CD4-positive, alpha-beta T cell (primary cell): Measurements from ENCODE around the gene ABCC11. TPM values are rescaled to one million over a fixed set of nuclear protein-coding genes. Genes with fewer than 3 reads are reported as not detected.

Source experiments
- ATAC-seq: fragments of 200-7000 bp; cut with Tn5 transposase; one replicate; pipeline ENCODE4 v1.10.0; 2022; ENCODE audit warnings: mild to moderate bottlenecking; ENCODE audit not compliant: poor library complexity
- CTCF ChIA-PET: fragments of 350-600 bp; sonication (Branson Sonifier 250); formaldehyde crosslinking; loops from one replicate; lab custom pipeline; 2021; ENCODE audit warnings: antibody characterized with exemption, inconsistent platforms; lab: Charles Lee
- POLR2A ChIA-PET: fragments of 350-600 bp; sonication (Branson Sonifier 250); formaldehyde crosslinking; loops from one replicate; lab custom pipeline; 2021; ENCODE audit warnings: antibody characterized with exemption, inconsistent platforms; lab: Charles Lee
- DNase-seq, 14 experiments: peaks; one replicate each; pipeline ENCODE4 v3.0.0-alpha.2; 2013 to 2020; ENCODE audit warnings: mixed read lengths in 2 of 14
- H3K27ac ChIP-seq, 2 donors: one replicate each; pipeline versions ENCODE4 v1.5.1 to v1.7.0; 2013; ENCODE audit warnings: low read length in 2 of 2, low read depth in 1 of 2, mild to moderate bottlenecking in 1 of 2
- H3K27me3 ChIP-seq, 2 experiments: 1 replicate in 1 of 2; 2 replicates in 1 of 2; pipeline versions ENCODE4 v1.6.1 to v1.7.0; 2013; ENCODE audit warnings: low read length in 2 of 2, control low read depth in 1 of 2, mild to moderate bottlenecking in 1 of 2, moderate library complexity in 1 of 2; ENCODE audit not compliant: insufficient read depth in 2 of 2, control insufficient read depth in 1 of 2
- H3K36me3 ChIP-seq: one replicate; pipeline ENCODE4 v1.6.1; 2013; ENCODE audit warnings: low read length, control low read depth; ENCODE audit not compliant: insufficient read depth
- H3K4me1 ChIP-seq: one replicate; pipeline ENCODE4 v1.6.1; 2013; ENCODE audit warnings: low read length, control low read depth; ENCODE audit not compliant: insufficient read depth
- H3K4me3 ChIP-seq: one replicate; pipeline ENCODE4 v1.5.1; 2013; ENCODE audit warnings: mild to moderate bottlenecking, low read length, moderate library complexity
- H3K9me3 ChIP-seq, 2 experiments: 1 replicate in 1 of 2; 2 replicates in 1 of 2; pipeline versions ENCODE4 v1.6.1 to v1.7.0; 2013; ENCODE audit warnings: low read length in 2 of 2, mild to moderate bottlenecking in 2 of 2, control low read depth in 1 of 2, moderate library complexity in 1 of 2; ENCODE audit not compliant: control insufficient read depth in 1 of 2, insufficient read depth in 1 of 2
- H3K27ac Mint-ChIP-seq: one replicate; pipeline ENCODE4 v1.8.0; 2020; ENCODE audit warnings: mixed read lengths
- H3K27me3 Mint-ChIP-seq: one replicate; pipeline ENCODE4 v1.8.0; 2021; ENCODE audit warnings: mixed read lengths
- H3K36me3 Mint-ChIP-seq: one replicate; pipeline ENCODE4 v1.8.0; 2021; ENCODE audit warnings: low read depth, mixed read lengths
- H3K4me1 Mint-ChIP-seq: one replicate; pipeline ENCODE4 v1.8.0; 2021; ENCODE audit warnings: low read depth, mixed read lengths
- H3K4me3 Mint-ChIP-seq: one replicate; pipeline ENCODE4 v1.8.0; 2020; ENCODE audit warnings: mild to moderate bottlenecking, mixed read lengths
- H3K9me3 Mint-ChIP-seq: one replicate; pipeline ENCODE4 v1.8.0; 2020; ENCODE audit warnings: mixed read lengths
- intact Hi-C, 2 experiments: fragments of 100-400 bp; cut with DNase I in 1 of 2; cut with micrococcal nuclease in 1 of 2; formaldehyde crosslinking; loops; one replicate each; pipeline versions ENCODE4 v1.15.1 to v1.9.0; 2023 to 2025; cut with DNase I, micrococcal nuclease
- total RNA-seq, 174 experiments: library from RNA in 2 of 174; stranded (reverse) in 2 of 174; gene quantifications; one replicate each; pipeline ENCODE4 v1.2.3 and lab custom pipeline; 2021 to 2026
- TF ChIP-seq, protein P1 (sequence below): fragments of 200-600 bp; IDR thresholded peaks from one replicate; pipeline ENCODE4 v1.8.0; 2022; ENCODE audit warnings: antibody characterized with exemption, mild to moderate bottlenecking

ABCC11 gene
- total RNA-seq, 2 experiments from 2014 or later = 0.08 TPM; not detected in 1

DNA sequence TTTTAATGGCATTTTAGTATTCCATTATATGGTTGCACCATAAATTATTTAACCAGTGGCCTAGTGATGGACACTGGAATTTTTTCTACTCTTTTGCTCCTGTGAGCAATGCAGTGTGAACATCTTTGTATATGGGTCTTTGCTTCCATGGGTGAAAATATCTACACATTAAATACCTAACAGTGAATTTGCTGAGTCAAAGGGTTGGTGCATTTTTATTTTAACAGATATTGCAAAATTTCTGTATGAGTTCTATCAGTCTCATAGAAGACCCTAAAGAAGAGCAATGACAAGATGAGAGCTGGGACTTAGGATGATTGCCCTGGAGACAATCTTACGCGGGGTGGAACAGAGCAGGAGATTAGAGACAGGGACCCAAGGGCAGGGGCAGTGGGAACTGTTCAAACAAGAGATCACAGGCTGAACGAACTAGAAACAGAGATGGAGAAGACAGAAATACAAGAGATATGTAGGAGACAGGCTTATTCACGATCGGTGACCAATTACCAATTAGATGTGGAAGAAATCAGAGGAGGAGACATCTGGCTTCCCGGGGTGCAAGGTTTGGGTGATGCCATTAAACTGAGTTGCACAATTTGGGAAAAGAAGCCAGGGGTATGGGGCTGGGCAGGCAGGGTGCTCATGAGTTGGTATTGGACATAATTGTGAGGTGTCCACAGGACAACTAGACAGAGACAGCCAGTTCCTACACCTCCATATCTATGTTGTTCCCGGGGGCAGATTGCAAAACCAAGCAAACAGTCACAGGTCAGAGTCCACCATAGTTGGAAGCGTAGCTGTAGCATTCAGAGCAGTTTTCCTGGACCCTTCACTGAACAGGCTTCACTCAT is 43.1 kb downstream of the ABCC11 start:
- no peak overlapping the region for H3K4me3 Mint-ChIP-seq

DNA sequence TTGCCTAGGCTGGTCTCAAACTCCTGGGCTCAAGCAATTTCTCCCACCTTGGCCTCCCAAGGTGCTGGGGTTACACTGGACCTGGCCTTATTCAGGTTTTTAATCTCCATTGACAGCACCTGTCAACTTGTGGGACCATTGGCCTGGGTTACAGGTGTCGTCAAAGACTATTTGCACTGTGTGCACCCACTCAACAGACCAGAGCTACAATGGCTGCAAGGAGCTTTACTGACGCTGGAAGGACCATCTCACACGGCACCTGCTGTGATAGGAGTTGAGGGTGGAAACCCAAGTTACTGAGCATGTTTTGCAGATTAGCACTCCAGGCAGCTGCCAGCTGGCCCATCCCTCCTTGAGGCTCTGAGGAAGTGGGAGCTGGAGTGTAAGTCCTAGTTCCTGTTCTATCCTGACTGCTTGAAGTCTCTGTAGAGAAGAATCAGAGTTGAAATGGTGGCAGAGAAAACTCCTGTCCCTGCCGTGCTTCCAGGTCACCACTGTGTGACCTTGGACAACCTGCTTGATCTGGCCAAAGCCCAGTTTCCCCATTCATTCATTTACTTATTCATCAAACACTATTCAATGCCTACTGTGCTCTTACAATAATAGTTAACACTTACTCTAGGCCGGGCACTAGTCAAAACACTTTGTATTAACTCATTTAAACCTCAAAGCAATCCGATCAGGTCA is 45.7 kb downstream of the ABCC11 start:
- no peaks in the 10 kb centered on the region for H3K4me1 ChIP-seq
- Mint-ChIP-seq H3K27ac (no peak overlapping the region), H3K36me3 (no peaks in the 10 kb centered on the region), H3K4me1 (no peaks in the 10 kb centered on the region), H3K4me3 (no peak overlapping the region), H3K9me3 (no peaks in the 10 kb centered on the region), H3K27me3 (peaks cover 12% of the 10 kb centered on the region)
- no peak overlapping the region for H3K4me3 ChIP-seq
- CTCF ChIA-PET = no interaction called here
- intact Hi-C loops = no loop called here
- H3K36me3 ChIP-seq = no peaks in the 10 kb centered on the region
- ATAC-seq (no peak), DNase-seq (peak in 2 of 14 experiments; percentile 6 to 12)
- peaks cover 0 to 3% of the 10 kb centered on the region in 2 experiments for H3K9me3 ChIP-seq
- no peak overlapping the region for H3K27ac ChIP-seq
- H3K27me3 ChIP-seq = no peaks in the 10 kb centered on the region
- POLR2A ChIA-PET = no interaction called here
- TF ChIP-seq, protein P1, sequence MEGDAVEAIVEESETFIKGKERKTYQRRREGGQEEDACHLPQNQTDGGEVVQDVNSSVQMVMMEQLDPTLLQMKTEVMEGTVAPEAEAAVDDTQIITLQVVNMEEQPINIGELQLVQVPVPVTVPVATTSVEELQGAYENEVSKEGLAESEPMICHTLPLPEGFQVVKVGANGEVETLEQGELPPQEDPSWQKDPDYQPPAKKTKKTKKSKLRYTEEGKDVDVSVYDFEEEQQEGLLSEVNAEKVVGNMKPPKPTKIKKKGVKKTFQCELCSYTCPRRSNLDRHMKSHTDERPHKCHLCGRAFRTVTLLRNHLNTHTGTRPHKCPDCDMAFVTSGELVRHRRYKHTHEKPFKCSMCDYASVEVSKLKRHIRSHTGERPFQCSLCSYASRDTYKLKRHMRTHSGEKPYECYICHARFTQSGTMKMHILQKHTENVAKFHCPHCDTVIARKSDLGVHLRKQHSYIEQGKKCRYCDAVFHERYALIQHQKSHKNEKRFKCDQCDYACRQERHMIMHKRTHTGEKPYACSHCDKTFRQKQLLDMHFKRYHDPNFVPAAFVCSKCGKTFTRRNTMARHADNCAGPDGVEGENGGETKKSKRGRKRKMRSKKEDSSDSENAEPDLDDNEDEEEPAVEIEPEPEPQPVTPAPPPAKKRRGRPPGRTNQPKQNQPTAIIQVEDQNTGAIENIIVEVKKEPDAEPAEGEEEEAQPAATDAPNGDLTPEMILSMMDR = no peak

More for the DNA sequence above, 43.1 kb downstream of the ABCC11 start:
- Mint-ChIP-seq H3K9me3 (no peaks in the 10 kb centered on the region), H3K36me3 (no peaks in the 10 kb centered on the region), H3K27me3 (peaks cover 5% of the 10 kb centered on the region), H3K4me1 (no peaks in the 10 kb centered on the region), H3K27ac (no peak overlapping the region)
- Histone ChIP-seq H3K27ac (no peak overlapping the region), H3K4me1 (no peaks in the 10 kb centered on the region), H3K27me3 (no peaks in the 10 kb centered on the region), H3K36me3 (no peaks in the 10 kb centered on the region), H3K9me3 (peaks cover 0 to 3% of the 10 kb centered on the region in 2 experiments), H3K4me3 (no peak overlapping the region)
- TF ChIP-seq, protein P1 = no peak
- ATAC-seq (no peak), DNase-seq (no peak)
- intact Hi-C loops = no loop called here
- ChIA-PET CTCF (no interaction called here), POLR2A (no interaction called here)

DNA sequence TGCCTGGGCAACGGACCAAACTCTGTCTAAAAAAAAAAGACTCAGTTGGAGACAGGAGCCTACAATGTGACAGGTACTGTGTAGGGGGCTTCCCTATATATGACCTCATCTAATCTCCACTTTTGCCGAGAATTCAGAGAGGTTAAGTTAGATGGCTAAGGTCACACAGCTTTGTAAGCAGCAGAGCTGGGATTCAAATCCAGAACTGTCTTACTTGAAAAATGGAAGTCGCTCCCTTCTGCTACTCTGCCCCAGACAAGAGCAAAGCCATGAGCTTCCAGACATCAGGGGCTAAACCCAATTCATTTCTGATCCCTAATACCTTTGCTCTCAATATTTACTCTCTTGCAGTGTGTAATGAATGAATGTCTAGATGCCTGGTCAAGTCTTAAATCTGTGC is 50.0 kb downstream of the ABCC11 start:
- Mint-ChIP-seq H3K27me3 (peaks cover 7% of the 10 kb centered on the region), H3K36me3 (no peaks in the 10 kb centered on the region), H3K27ac (no peak overlapping the region), H3K4me1 (no peaks in the 10 kb centered on the region), H3K9me3 (no peaks in the 10 kb centered on the region), H3K4me3 (no peak overlapping the region)
- no peak for ATAC-seq
- H3K27ac ChIP-seq = no peak overlapping the region
- no peak overlapping the region for H3K4me3 ChIP-seq
- no peaks in the 10 kb centered on the region for H3K9me3 ChIP-seq
- no peaks in the 10 kb centered on the region for H3K36me3 ChIP-seq
- intact Hi-C loops = no loop called here
- ChIA-PET CTCF (no interaction called here), POLR2A (no interaction called here)
- no peaks in the 10 kb centered on the region for H3K27me3 ChIP-seq
- H3K4me1 ChIP-seq = no peaks in the 10 kb centered on the region
- TF ChIP-seq, protein P1 = no peak
- no peak for DNase-seq
